H1 (cell line): ENCODE results near the gene AUH.

Experiments used
- CTCF ChIP-seq, 3 experiments: IDR thresholded peaks; 1 replicate in 2 of 3; 2 replicates in 1 of 3; pipeline versions ENCODE4 v1.5.1 to v1.6.1; 2011; ENCODE audit warnings: low read length in 3 of 3, mild to moderate bottlenecking in 3 of 3, inconsistent platforms in 2 of 3, low read depth in 1 of 3, moderate library complexity in 1 of 3; ENCODE audit not compliant: insufficient read depth in 1 of 3; ENCODE audit errors: control extremely low read depth in 1 of 3
- EZH2 ChIP-seq: fragments of 200-600 bp; sonication (generic); IDR thresholded peaks from 2 replicates; pipeline ENCODE4 v1.7.1; 2012; ENCODE audit warnings: low read depth, mild to moderate bottlenecking, moderate library complexity, low read length, inconsistent platforms; ENCODE audit not compliant: severe bottlenecking
- POLR2AphosphoS5 ChIP-seq: IDR thresholded peaks from 2 replicates; pipeline ENCODE4 v1.6.1; 2011; ENCODE audit warnings: low read depth, low read length
- RNF2 ChIP-seq: fragments of 200-900, 300-1000 bp; sonication (generic); IDR thresholded peaks from 2 replicates; pipeline ENCODE4 v1.7.1; 2016; ENCODE audit warnings: borderline replicate concordance, low read depth, mild to moderate bottlenecking, antibody characterized with exemption, low read length; ENCODE audit not compliant: poor library complexity, severe bottlenecking; ENCODE audit errors: missing control alignments
- TCF12 ChIP-seq: IDR thresholded peaks from 2 replicates; pipeline ENCODE4 v1.6.1; 2011; ENCODE audit warnings: low read depth, mild to moderate bottlenecking, low read length
- TEAD4 ChIP-seq: IDR thresholded peaks from 2 replicates; pipeline ENCODE4 v1.6.1; 2012; ENCODE audit warnings: low read depth, low read length, inconsistent platforms, mixed read lengths

- TF ChIP-seq TCF12 (no peak), CTCF (IDR thresholded peaks at IDR 0.05; ENCODE audit: control extremely low read depth in 1 of 3, insufficient read depth in 1 of 3, low read depth in 1 of 3, low read length in 3 of 3) (no peak), TEAD4 (no peak), EZH2 (no peak), POLR2AphosphoS5 (no peak), RNF2 (no peak)
Measured at GRCh38 chr9:91172329-91172728, 189.4 kb downstream of the AUH start.
